ENCODE data around the gene ARHGAP5. TPM values are rescaled to one million over a fixed set of nuclear protein-coding genes. Genes with fewer than 3 reads are reported as not detected.

The ARHGAP5 gene
- total and polyA plus RNA-seq, 9 of the 15 experiments (the other 6 are each of a cell fraction or from before 2014, with no cell fraction given): 3.1 to 21.8 (median 12.1) TPM

DNA sequence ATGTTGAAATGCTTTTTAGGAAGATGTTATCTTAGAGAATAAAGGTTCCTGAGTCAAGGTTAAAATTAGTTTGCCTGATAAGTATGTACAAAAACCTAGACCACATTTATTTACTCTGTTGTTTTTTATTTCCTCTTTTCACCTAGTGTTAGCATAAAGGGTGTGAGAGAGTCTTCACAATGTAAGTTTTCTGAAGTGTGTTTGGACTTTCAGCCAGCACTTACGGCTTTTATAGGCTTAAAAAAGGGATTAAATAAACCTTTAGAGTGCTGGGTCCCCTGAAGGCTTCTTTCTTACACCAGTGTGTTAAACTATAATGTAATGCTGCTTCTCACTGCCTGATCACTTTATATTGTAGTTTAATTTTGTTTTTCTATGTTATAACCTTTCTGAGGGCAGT lies 27.2 kb downstream of the ARHGAP5 start (continued):
- TF ChIP-seq ZNF140 (CRISPR knock-in tag; IDR thresholded peaks at IDR 0.05): no peak
- no peak for TF ChIP-seq TRIM24 (IDR thresholded peaks at IDR 0.05)
- no peak for TF ChIP-seq XRCC5 (IDR thresholded peaks at IDR 0.05; ENCODE audit: low read depth, low read length)
- no peak for TF ChIP-seq SMAD2 (IDR thresholded peaks at IDR 0.05; ENCODE audit: low read depth, low read length)

DNA sequence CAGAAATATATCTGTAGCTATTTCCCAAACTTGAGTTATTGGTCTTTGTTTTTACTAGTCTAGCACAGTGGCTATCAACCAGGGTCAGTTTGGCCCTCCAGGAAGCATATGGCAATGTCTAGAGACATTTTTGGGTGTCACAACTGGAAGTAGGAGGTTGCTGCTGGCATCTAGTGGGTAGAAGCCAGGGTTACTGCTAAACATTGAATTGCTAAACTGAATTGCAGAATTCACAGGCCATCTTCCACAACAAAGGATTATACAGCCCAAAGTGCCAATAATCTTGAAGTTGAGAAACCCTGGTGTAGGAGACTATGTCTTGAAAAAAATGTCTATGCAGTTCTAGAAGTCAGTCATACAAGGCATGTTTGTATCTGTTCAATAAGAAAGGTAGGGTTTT lies 27.7 kb downstream of the ARHGAP5 start:
- Histone ChIP-seq H3K9ac (ENCODE audit: insufficient read depth in 1 of 2, low read depth in 2 of 2, low read length in 2 of 2) (no peak overlapping the region), H3K4me2 (ENCODE audit: insufficient read depth, low read length) (no peak overlapping the region), H2AFZ (ENCODE audit: low read depth, low read length) (no peak overlapping the region), H3K4me1 (replicated peaks in 1 of 2; ENCODE audit: control insufficient read depth in 2 of 2, insufficient read depth in 2 of 2, low read length in 2 of 2) (no peaks in the 10 kb centered on the region), H3K36me3 (ENCODE audit: control insufficient read depth, insufficient read depth, low read length) (no peaks in the 10 kb centered on the region; the same call in 1 of the 3 replicates), H3K9me3 (replicated peaks; ENCODE audit: control insufficient read depth, insufficient read depth, low read depth, low read length) (no peaks in the 10 kb centered on the region), H3K27ac (ENCODE audit: extremely low read depth, low read depth, low read length) (no peak overlapping the region), H3K4me3 (no peak overlapping the region), H4K20me1 (replicated peaks; ENCODE audit: control insufficient read depth, insufficient read depth, low read length) (no peaks in the 10 kb centered on the region; the same call in 1 of the 2 replicates), H3K9me1 (ENCODE audit: control insufficient read depth, insufficient read depth, low read length) (no peaks in the 10 kb centered on the region), H3K27me3 (ENCODE audit: control insufficient read depth in 2 of 2, insufficient read depth in 2 of 2, low read length in 2 of 2) (no peaks in the 10 kb centered on the region), H3K79me2 (ENCODE audit: control insufficient read depth, insufficient read depth, low read length) (peaks cover 30% of the 10 kb centered on the region)
- ChIA-PET CTCF (ENCODE audit: low intra/inter-chr PET ratio) (no interaction called here), POLR2A (no interaction called here)
- FAIRE-seq: no peak
- TF ChIP-seq U2AF1 (optimal IDR thresholded peaks at IDR 0.05; ENCODE audit: low read depth, low read length) (no peak), ZNF699 (CRISPR knock-in tag; IDR thresholded peaks at IDR 0.05; ENCODE audit: insufficient replicate concordance) (no peak), CEBPG (CRISPR knock-in tag; IDR thresholded peaks at IDR 0.05) (no peak), CEBPG (tag; conservative IDR thresholded peaks at IDR 0.05 in 1 of 2, IDR thresholded peaks at IDR 0.05 in 1 of 2) (no peak), ZNF445 (CRISPR knock-in tag; IDR thresholded peaks at IDR 0.05; ENCODE audit: low read depth) (no peak), NCOA6 (IDR thresholded peaks at IDR 0.05) (no peak), GABPB2 (CRISPR knock-in tag; conservative IDR thresholded peaks at IDR 0.05) (no peak), RBM39 (optimal IDR thresholded peaks at IDR 0.05; ENCODE audit: low read depth, low read length) (no peak), ESRRB (CRISPR knock-in tag; IDR thresholded peaks at IDR 0.05; ENCODE audit: borderline replicate concordance) (no peak), CCNT2 (IDR thresholded peaks at IDR 0.05; ENCODE audit: borderline replicate concordance, extremely low read depth, insufficient read length, low read depth, low read length) (no peak), RAD21 (CRISPR knock-in tag; conservative IDR thresholded peaks at IDR 0.05 in 1 of 2, IDR thresholded peaks at IDR 0.05 in 1 of 2) (no peak), ZNF324 (CRISPR knock-in tag; IDR thresholded peaks at IDR 0.05) (no peak), MEIS2 (IDR thresholded peaks at IDR 0.05; ENCODE audit: partially characterized antibody) (no peak)
- TF ChIP-seq, protein P1, sequence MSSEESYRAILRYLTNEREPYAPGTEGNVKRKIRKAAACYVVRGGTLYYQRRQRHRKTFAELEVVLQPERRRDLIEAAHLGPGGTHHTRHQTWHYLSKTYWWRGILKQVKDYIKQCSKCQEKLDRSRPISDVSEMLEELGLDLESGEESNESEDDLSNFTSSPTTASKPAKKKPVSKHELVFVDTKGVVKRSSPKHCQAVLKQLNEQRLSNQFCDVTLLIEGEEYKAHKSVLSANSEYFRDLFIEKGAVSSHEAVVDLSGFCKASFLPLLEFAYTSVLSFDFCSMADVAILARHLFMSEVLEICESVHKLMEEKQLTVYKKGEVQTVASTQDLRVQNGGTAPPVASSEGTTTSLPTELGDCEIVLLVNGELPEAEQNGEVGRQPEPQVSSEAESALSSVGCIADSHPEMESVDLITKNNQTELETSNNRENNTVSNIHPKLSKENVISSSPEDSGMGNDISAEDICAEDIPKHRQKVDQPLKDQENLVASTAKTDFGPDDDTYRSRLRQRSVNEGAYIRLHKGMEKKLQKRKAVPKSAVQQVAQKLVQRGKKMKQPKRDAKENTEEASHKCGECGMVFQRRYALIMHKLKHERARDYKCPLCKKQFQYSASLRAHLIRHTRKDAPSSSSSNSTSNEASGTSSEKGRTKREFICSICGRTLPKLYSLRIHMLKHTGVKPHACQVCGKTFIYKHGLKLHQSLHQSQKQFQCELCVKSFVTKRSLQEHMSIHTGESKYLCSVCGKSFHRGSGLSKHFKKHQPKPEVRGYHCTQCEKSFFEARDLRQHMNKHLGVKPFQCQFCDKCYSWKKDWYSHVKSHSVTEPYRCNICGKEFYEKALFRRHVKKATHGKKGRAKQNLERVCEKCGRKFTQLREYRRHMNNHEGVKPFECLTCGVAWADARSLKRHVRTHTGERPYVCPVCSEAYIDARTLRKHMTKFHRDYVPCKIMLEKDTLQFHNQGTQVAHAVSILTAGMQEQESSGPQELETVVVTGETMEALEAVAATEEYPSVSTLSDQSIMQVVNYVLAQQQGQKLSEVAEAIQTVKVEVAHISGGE (CRISPR knock-in tag; IDR thresholded peaks at IDR 0.05): no peak
- DNase-seq (ENCODE audit: extremely low read depth in 1 of 4, low spot score in 3 of 4): no peak
- in situ Hi-C loops (cut with MboI) (no loop called here), intact Hi-C loops (cut with micrococcal nuclease) (no loop called here)
- no peak for ATAC-seq
- no TSS peak for BruUV-seq (replicated peaks)

All from K562 (cell line).